Body of pancreas (tissue), 4 donors: ENCODE data around the gene AOAH.

ENCODE experiments used
- CTCF ChIP-seq, 7 experiments: fragments of 450-650 bp in 4 of 7; fragments of 200-600 bp in 3 of 7; sonication (generic) in 3 of 7; IDR thresholded peaks; one replicate each; pipeline ENCODE4 v1.5.1; 2016 to 2019; ENCODE audit warnings: antibody characterized with exemption in 7 of 7
- POLR2A ChIP-seq, 3 donors: fragments of 450-650 bp; IDR thresholded peaks; one replicate each; pipeline ENCODE4 v1.6.1; 2016; ENCODE audit warnings: antibody characterized with exemption in 3 of 3, mild to moderate bottlenecking in 2 of 3

- TF ChIP-seq CTCF (IDR thresholded peaks at IDR 0.05) (no peak), POLR2A (IDR thresholded peaks at IDR 0.05) (no peak)
These were observed 159.8 kb downstream of the AOAH start for GRCh38 chr7:36564489-36564888.
